ENCODE data around the gene SOX30.

- TF ChIP-seq CTCF (IDR thresholded peaks at IDR 0.05) (no peak), POLR2A (IDR thresholded peaks at IDR 0.05) (no peak)
These were observed 34.0 kb downstream of the SOX30 start for GRCh38 chr5:157618191-157618765.
